GM20431 (cell line): Measurements from ENCODE around the gene ZBTB7B.

Source experiments
- in situ Hi-C: fragments of 300-500 bp; cut with MseI, MboI; formaldehyde crosslinking; loops from one replicate; pipeline ENCODE4 v1.15.0; 2020; ENCODE audit warnings: low sequenced_read_pairs; ENCODE audit not compliant: unreplicated experiment

ZBTB7B gene

DNA sequence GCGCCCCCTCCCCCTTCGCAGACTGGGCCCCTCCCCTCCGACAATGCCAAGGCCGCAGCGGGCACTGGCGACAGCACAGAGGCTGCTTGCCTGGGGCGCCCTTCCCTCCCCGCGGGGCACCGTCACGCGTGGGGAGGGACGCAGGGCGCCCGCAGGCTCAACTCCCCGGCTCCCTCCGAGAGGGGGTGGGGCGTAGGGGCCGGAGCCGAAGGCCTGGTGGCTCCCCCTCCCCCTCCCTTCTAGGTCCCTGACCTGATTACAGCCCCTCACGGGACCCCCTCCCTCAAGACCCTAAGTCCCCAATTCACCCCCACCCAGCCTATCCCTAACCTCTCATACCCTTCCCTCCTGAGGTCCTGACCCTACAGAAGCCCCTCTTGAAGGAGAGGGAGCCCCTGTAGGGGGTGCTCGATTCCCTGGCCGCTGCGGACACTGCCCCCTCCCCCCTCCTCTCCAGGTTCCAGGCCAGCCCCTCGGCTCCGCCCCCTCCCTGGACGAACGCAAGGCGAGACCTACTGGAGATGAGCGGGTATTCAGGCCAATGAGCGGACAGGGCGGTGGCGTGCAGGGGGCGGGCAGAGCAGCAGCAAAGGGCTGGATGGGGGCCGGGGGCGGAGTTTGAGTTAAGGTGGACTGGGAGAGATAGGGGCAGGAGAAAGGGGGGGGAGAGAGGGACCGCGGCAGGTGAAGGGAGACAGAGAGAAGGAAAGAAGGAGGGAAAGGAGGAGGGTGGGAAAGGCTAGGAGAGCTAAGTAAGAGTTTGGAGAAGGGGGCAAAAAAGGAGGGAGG is 733 bp upstream of the ZBTB7B start:
- in situ Hi-C loops, result no loop called here

DNA sequence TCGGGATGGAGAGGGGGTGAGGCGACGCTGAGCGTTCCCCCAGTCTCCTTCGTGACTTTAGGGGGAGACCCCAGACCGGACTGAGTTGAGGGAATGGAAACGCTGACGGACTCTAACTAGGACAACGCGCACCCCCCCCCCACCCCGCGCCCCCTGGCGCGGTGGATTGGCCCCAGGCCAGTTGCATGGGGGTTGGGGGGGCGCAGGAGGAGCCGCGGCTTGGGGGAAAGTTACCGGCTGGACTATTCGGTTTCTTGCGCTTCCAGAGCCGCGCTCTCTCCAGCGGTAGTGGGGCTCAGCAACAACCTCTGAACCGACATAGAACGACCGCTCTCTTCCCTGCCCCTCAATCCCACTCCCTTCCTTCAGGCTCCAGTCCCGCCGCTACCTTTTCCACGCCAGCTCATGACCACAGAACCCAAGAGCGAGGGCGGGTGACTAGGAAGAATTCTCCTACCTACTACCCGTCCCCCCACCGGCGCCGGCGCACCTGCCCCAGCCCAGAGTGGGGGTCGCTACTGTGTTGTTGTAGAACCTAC is 694 bp downstream of the ZBTB7B start:
- in situ Hi-C loops, result no loop called here

DNA sequence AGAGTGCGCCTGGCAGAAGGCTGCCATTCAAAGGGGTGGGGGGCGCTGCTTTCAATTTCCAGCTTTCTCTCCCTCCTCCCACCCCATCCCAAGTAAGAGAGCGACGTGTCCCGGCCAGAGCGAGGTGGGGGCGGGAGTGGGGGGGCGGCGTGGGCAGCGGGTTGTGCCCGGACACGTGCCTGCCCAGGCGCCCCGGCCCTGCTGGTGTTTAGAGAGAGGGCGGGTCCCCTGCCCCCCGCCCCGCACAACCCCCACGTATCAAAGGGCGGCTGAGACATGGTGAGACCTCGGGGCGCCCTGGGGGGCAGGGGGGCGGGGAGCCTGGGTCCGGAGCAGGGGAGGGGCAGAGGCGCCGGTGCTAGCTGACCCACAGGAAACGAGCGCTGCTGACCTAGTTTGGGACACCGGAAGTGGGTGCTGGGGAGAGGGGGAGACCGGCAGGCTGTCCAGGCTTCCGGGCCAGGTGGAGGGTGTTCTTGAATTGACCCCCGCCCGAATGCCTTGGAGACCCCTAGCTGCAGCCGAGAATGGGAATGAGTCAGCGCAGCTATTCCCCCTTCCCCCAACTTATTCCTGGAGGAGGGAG is 1.3 kb downstream of the ZBTB7B start:
- in situ Hi-C loops, result no loop called here

DNA sequence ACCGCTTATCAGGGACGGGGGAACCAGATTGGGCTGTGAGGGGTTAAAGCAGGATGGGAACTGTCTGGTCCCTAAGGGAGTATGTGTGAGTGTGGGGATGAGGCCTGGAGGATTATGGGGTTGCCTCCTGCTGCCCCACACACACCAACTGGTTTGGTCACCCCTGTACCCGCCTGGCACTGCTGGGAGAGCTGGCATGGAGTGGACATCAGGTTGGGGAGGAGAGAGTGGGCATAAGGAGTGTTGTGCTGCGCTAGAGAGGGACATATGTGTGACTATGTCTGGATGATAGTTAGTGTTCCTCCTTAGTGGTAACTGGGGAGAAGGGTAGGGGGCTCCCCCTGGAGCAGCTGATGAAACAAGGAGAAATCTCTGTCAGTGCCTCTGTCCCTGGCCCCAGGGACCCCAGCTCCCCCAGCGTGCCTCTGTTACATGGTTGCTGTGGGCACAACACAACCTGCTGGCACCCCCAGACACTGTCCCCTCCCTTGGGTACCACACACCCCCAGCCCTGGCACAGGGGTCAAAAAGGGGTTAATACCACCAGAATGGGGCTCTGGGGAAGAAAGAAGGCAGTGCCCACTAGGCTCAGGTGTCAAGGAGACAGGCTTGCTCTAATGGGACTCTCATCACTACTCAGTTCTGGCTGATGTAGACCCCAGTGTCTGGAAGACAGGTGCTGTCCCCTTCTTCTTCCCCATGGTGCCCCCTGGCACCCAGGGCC is 1.9 kb downstream of the ZBTB7B start:
- in situ Hi-C loops, result no loop called here

DNA sequence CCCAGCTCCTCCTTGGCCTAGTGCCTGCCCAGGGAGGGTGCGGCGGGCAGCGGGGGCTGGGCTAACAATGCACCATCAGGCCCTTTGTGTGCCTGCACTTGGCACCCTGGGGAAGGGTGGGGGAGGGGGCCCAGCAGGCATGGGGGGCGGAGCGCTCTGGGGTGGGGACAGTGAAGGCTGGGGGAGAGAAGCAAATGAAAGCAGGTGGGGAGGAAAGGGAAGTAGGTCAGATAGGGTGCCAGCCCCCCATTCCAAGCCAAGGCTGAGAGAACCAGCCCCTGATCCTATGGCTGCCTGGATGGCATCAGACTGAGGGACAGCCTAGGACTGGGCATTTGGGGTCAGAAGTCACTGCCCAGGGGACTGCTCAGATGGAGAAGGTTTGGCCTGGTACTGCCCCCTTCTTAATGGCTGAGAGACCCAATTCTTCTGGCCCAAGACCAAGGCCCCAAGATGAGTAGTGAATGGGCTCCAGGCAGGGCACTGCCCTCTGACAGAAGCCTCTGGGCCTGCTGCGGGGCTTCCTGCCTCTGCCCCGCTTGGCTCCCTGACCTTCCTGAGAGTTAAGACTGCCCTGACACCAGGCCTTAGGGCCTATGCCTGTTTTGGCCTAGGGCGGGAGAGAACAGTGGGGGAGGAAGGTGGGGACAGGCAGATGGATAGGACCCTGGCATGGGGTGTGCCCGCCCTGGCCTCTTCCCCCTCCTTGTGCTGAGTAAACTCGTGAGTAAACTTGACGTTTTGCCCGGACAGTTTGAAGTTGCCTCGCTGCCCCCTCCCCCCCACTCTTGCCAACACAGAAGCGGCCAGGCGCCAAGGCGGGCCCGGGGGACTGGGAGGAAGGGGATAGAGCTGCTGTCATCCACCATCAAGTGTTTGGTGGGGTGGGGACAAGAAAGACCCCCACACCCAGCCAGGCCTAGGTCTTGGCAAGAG is 2.7 kb downstream of the ZBTB7B start:
- in situ Hi-C loops, result no loop called here

DNA sequence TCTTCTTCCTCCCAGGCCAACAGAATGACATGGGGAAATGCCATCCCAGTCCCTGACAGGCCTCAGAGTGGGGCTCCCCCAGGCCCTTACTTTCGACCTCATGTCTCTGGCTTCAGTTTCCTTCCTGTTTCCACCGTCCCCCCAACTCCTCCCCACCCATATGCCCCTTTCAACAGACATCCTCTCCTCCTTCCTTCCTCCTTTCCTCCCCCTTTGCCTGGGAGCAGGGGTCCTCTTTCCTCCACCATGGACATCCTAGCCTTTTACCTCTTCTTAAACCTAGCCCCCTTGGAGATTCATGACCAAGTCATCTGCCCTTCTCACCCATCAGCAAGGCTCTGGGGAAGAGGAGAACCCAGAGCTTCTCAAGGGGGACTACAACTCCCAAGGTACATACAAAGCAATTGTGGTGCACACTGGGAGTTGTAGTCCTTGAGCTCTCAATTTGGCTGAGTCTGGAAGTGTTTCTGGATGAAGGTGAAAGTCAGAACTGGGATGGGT is 4.0 kb downstream of the ZBTB7B start:
- in situ Hi-C loops, result no loop called here

DNA sequence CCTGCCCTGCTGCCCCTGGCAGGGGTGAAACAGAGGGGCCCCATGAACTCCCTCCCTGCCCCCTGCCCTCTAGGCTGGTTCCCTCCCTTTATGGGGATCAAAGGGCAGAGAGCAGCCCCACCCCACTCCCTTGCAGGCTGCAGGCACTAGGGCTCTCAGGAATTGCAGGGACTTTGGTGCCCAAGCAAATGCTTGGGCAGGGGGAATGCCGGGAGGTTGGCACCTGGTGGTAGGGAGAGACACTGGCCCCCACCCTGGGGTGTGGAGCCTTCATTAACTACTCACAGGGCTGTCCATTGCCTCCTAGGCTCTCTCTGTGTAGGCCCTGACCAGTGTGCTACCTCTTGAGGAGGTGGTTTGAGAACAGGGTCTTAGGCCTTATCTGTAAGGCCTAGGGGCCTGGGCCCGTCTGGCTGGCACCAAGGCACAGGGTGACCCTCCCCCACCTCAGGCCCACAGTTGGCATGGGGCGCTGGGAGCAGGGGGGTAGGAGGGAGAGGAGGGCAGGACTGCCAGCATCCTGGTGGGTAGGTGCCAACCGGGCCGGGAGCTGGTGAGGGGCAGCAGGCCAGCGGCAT is 4.7 kb downstream of the ZBTB7B start:
- in situ Hi-C loops, result no loop called here

DNA sequence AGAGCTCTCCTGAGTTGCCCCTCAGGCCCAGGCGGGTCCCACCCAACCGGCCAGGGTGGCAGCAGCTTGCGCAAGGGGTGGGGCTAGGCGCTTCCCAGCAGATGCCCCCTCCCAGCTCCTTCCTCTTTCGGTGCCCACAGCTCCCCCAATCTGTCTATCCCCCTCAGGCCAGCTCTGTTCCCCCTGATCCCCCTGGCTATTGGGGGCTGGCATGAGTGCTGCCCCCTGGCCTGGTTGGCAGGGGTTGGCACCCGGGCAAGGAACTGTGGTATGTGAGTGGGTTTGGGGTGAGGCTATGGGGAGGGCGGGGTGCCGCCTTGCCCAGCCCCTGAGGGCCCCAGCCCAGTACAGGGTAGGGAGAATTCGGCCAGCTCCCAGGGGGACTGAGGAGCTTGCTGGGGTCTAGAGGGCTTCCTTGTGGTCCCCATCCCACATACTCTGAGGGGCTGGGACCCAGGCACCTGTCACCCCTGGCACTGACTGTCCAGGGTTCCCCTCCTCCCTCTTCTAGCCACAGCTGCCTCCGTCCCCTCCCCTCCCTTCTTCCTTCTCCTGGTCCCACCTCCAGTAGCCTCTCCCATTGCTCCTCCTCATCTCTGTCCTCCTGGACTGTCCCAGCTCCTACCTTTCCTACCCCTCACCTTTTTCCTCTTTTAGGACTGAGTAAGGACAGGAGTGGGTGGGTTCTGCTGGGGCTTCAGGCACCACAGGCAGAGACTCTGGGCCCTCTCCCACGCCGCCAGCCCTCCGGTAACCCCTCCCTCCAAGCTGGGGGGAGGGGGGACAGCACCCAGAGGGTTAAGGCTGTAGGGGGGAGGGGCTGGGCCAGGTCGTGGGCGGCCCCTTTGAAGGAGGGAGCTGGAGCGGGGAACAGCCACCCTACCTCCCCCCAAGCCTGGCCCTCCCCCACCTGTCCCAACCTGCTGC is 5.7 kb downstream of the ZBTB7B start:
- in situ Hi-C loops, result no loop called here

DNA sequence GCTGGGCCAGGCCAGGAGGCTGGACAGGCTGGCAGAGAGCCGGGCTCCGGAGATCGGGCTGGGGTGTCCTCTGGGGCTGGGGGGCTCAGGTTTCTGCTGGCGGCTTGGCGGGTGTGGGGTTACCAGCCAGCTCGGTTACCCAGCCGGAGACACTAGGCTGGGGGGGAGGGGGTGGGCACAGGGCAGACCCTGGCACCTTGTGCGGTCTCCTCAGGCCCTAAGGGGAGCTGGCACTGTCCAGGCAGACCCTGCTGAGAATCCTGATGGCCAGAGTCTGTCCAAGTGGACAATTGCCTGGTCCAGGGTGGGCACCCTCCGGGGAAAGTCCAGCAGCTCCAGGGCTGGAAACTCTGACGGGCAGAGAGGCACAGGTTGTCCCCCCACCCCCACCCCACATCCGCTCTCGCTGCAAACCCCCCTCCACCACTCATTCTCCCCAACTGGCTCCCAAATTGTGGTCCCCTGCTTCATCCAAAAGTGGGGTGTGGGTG is 6.7 kb downstream of the ZBTB7B start:
- in situ Hi-C loops, result no loop called here

DNA sequence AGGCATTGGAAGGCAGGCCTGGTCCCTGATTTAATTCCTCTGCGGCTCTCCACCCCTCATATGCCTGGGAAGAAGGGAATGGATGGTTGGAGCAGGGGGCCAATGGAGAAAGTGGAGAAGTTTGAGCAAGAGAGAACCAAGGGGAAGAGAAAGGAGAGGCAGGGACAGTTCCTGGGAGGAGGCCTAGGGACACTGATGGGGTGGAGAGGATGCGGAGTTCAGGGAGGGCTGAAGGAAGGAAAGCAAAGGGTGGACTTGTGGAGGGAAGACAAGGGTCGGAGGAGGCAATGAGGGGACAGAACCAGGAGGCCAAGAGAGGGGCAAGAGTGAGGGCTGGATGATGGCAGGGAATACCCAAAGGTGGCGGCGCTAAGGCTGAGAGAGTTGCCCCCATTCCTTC is 7.1 kb downstream of the ZBTB7B start:
- in situ Hi-C loops, result no loop called here

DNA sequence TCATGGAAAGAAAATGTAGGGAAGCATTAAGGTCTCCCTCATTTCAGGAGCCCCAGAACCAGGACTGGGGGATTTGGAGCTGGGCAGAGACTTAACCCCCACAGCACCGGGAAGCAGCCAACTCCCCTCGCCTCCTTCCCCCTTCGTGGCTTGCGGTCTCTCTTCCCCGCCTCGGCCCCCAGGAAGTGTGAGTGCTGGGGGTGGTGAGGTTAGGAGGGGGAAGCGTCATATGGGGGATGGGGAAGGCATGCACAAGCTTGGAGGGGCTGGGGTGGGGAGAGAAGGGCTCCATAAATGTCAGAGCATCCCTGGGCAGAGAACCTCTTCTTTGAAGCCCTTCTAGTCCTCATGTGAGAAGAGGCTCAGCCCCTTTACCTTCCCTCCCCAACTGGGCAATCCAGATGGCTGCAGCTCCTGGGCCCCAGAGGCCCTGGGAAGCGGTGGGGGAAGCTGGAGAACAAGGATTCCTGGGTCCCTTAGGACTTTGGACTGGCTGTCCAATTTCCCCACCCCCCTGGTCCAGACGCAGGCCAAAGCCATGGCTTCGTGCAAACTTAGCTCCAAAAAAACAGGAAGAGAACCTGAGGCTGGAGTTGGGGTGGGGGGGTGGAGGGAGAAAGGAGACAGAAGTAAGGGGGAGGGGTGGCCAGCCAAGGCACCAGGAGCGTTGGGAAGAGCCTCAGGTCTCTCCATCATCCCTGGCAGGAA is 7.8 kb downstream of the ZBTB7B start:
- in situ Hi-C loops, result no loop called here

DNA sequence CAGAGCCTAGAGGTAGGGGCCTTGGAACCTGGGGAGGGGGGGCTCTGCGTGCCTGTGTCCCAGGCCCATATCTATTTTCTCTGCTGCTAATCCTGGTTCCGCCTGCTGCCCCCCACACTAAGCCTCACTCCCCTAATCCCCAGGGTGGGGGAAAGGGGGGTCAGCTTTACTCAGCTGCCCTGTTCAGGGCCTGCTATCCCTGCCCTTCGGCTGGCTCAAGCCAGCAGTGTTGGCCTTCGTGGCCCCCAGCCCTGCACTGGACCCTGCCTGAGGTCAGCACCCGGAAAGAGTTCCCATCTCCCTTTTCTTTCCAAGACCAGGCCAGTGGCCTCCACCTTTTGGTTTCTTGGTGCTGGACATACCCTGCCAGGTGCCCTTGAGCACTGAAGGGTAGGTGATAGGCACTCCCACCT is 8.4 kb downstream of the ZBTB7B start:
- in situ Hi-C loops, result no loop called here

DNA sequence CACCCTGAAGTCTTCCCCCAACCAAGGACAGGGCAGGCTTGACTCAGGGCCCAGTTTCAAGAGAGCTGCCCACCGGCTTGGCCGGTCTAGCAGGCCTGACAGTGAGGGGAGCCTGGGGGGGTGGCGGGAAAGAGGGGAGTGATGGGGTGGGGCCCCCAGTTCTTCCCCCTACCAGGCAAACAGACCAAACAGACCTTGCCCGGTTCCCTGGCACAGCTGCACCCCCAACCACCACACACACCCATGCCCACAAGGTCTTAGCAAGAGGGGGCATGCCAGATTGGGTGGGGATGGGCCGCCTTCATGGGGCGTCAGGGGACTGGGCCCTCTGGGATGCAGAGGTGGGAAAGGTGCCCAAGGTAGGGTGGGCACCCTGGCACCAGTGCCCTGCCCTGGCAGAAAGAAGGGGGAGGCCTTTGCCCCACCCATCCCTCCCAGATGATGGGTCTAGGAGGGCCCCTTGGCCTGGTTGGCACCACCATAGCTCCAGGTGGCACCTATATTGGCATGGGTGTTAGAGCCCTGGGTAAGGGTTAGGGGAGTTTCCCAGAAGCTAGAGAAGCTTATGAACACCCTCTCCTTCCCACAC is 8.9 kb downstream of the ZBTB7B start:
- in situ Hi-C loops, result no loop called here

DNA sequence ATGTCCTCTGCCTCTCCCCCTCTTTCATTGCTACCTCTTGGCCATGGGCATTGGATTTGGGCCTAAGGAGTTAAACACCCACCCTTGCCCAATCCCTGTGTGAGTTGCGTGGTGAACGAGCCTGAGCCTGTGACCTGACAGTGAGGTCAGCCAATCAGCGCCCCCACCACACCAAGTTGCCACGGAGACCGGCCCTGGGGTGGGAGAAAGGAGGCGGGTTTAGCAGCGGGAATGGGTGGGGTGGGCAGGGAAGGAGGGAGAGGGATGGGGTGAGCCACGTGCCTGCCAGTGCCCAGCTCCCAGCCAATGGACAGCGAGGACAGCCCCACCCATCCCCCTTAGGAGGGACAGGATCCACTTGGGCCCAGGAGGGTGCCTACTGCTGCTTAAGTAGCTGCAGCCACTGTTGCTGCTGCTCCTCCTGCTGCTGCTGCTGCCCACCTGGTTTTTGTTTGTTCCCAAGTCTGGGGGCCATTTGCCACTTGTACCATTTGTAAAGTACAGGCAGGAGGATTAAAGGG is 9.5 kb downstream of the ZBTB7B start:
- in situ Hi-C loops, result no loop called here

DNA sequence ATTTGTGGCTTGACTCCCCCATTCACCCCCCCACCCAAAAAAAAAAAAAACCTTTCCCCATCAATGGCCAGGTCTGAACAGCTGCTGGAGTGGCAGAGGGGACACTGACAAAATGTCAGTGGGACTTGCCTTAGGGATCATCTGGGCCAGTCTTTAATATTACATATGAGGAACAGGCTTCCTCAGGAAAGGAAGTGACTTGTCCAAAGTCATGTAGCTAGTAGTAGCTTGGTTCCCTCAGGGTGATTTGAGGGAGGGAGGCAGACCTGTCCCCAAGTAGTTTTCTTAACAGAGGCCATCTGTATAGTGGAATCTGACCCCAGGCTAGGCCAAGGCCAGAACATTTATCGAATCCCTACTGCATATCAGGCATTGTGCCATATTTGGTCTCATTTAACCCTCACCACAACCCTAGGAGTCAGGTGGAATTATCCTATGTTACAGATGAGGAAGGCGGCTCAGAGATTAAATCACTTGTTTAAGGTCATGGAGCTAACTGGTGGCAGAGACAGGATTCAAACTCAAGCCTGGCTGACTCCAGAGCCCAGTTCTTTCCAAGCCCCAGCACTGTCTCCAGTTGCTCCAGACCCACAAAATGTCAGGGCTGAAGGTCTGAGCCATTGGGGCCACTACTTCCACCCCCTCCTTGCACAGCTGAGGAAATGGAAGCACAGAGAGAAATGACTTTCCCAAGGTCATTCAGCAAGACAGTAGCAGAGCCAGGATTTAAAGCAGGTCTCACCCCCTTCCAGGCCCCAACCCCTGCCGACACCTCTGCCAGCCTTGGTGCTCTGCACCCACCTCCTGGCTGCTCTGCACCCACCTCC is 10.4 kb downstream of the ZBTB7B start:
- in situ Hi-C loops, result no loop called here

DNA sequence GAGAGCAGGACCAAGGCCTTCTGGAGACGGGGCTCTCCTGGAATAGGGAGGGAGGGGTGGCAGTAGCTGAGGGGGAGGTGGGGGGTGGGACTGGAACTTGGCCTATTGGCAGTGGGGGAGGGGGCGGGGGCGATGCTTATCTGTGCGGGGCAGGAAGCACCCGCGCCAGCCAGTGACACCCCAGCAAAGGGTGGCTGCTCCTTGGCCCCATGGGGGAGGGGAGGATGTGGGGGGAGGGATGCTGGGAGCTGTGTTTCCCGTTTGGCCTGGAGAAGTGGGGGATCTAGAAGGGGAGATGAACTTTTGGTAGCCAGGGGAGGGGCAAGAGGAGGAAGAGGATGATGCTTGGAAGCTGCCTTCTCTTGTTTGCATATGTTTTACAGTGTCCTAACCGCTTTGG is 11.0 kb downstream of the ZBTB7B start:
- in situ Hi-C loops, result no loop called here
